ENCODE measurements around the gene IFIT1B. TPM values are rescaled to one million over a fixed set of nuclear protein-coding genes. Genes with fewer than 3 reads are reported as not detected.

IFIT1B gene
- total and polyA plus RNA-seq, 9 of the 15 experiments (the other 6 are each of a cell fraction or from before 2014, with no cell fraction given) = not detected

- Histone ChIP-seq H3K4me1 (replicated peaks in 1 of 2; ENCODE audit: control insufficient read depth in 2 of 2, insufficient read depth in 2 of 2, low read length in 2 of 2) (peaks cover 5 to 10% of the 10 kb centered on the region in 2 experiments; a peak in 4 of 5 replicates), H3K79me2 (ENCODE audit: control insufficient read depth, insufficient read depth, low read length) (no peaks in the 10 kb centered on the region), H3K9ac (ENCODE audit: insufficient read depth in 1 of 2, low read depth in 2 of 2, low read length in 2 of 2) (no peak overlapping the region), H4K20me1 (replicated peaks; ENCODE audit: control insufficient read depth, insufficient read depth, low read length) (no peaks in the 10 kb centered on the region), H3K27ac (ENCODE audit: extremely low read depth, low read depth, low read length) (no peak overlapping the region), H3K4me3 (no peak overlapping the region), H3K27me3 (ENCODE audit: control insufficient read depth in 2 of 2, insufficient read depth in 2 of 2, low read length in 2 of 2) (no peaks in the 10 kb centered on the region), H3K9me1 (ENCODE audit: control insufficient read depth, insufficient read depth, low read length) (no peaks in the 10 kb centered on the region), H3K36me3 (ENCODE audit: control insufficient read depth, insufficient read depth, low read length) (no peaks in the 10 kb centered on the region), H3K9me3 (replicated peaks; ENCODE audit: control insufficient read depth, insufficient read depth, low read depth, low read length) (no peaks in the 10 kb centered on the region), H2AFZ (ENCODE audit: low read depth, low read length) (0 out of 2 replicates have a peak overlapping the region, but pooled peaks have one; percentile 23), H3K4me2 (ENCODE audit: insufficient read depth, low read length) (no peak overlapping the region)
- in situ Hi-C loops (cut with MboI) = no loop called here
- intact Hi-C loops (cut with micrococcal nuclease) = no loop called here
- WGBS (ENCODE audit: insufficient coverage, low coverage, missing lambda C conversion rate) = 58% methylated on average over 3 of the region's 4 CpGs
- FAIRE-seq (no peak), DNase-seq (ENCODE audit: extremely low read depth in 1 of 4, low spot score in 3 of 4) (no peak), ATAC-seq (no peak)
- TF ChIP-seq ILK (tag; IDR thresholded peaks at IDR 0.05; ENCODE audit: borderline replicate concordance, low read depth) (no peak), RHOXF2B (CRISPR knock-in tag; conservative IDR thresholded peaks at IDR 0.05) (no peak), CEBPG (CRISPR knock-in tag; IDR thresholded peaks at IDR 0.05) (no peak), CEBPG (tag; conservative IDR thresholded peaks at IDR 0.05 in 1 of 2, IDR thresholded peaks at IDR 0.05 in 1 of 2) (peak; percentile 69; a peak in 3 of 4 replicates), ATF3 (IDR thresholded peaks at IDR 0.05) (peak; percentile 63; the same call in 1 of the 2 replicates), ATF3 (CRISPR knock-in tag; conservative IDR thresholded peaks at IDR 0.05) (no peak), CEBPB (tag; IDR thresholded peaks at IDR 0.05) (peak; percentile 79), THRAP3 (IDR thresholded peaks at IDR 0.05; ENCODE audit: borderline replicate concordance) (no peak), FUS (optimal IDR thresholded peaks at IDR 0.05; ENCODE audit: low read depth, low read length) (no peak), ZNF668 (CRISPR knock-in tag; IDR thresholded peaks at IDR 0.05) (no peak)
- TF ChIP-seq, protein P1, sequence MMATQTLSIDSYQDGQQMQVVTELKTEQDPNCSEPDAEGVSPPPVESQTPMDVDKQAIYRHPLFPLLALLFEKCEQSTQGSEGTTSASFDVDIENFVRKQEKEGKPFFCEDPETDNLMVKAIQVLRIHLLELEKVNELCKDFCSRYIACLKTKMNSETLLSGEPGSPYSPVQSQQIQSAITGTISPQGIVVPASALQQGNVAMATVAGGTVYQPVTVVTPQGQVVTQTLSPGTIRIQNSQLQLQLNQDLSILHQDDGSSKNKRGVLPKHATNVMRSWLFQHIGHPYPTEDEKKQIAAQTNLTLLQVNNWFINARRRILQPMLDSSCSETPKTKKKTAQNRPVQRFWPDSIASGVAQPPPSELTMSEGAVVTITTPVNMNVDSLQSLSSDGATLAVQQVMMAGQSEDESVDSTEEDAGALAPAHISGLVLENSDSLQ (IDR thresholded peaks at IDR 0.05) = no peak
- POLR2A ChIA-PET = no interaction called here
- CTCF ChIA-PET (ENCODE audit: low intra/inter-chr PET ratio) = no interaction called here
- BruUV-seq (replicated peaks) = no TSS peak
Measured at GRCh38 chr10:89346405-89347254, 31.2 kb upstream of the IFIT1B start.

Data from K562 (cell line).